Tracheal epithelial cell (primary cell): ENCODE measurements around the gene BEGAIN. TPM values are rescaled to one million over a fixed set of nuclear protein-coding genes. Genes with fewer than 3 reads are reported as not detected.

Experiments
- total RNA-seq: library from RNA; depleted of rRNA; stranded (reverse); fragments of >200 nt; gene quantifications from 2 replicates; pipeline ENCODE4 v1.2.1, GENCODE V29; 2014

The BEGAIN gene
- 3.8 and 5.3 TPM in 2 replicates for total RNA-seq

GRCh38 chr14:100587086-100587762, at the start of gene BEGAIN:
TSS of gene BEGAIN (minus strand) at chr14:100587417. CDS start at chr14:100587290, 127 bp downstream.

Other genes with a start within 250 kb of the BEGAIN start
- gene WDR25, start 210.9 kb downstream of the BEGAIN start, total RNA-seq: 9.8 and 16.6 TPM in 2 replicates
- gene DLK1, start 139.5 kb upstream of the BEGAIN start, total RNA-seq: not detected in 2 replicates
- gene MEG3, start 238.7 kb upstream of the BEGAIN start, total RNA-seq: 3.4 and 5.1 TPM in 2 replicates